K562 (cell line): Measurements from ENCODE around the gene CABP5. TPM values are rescaled to one million over a fixed set of nuclear protein-coding genes. Genes with fewer than 3 reads are reported as not detected.

ENCODE experiments used
- polyA plus RNA-seq, 8 experiments: library from polyadenylated mRNA; depleted of rRNA in 4 of 8; stranded (reverse) in 5 of 8; unstranded in 3 of 8; fragments of >200 nt; fragmentation: Nextera tagmentation in 2 of 8; fragmentation: Illumina TruSeq in 1 of 8; extraction: Ambion mirVana in 2 of 8; extraction: Trizol in 1 of 8; gene quantifications; 2 replicates each; pipeline versions ENCODE4 v1.2.1 to v1.2.3, GENCODE V29; 2011 to 2014; ENCODE audit warnings: inconsistent platforms in 1 of 8, missing spikeins in 1 of 8
- total RNA-seq, 7 experiments: library from RNA; depleted of rRNA in 6 of 7; stranded (reverse); fragments of >200 nt in 6 of 7; fragmentation: Illumina TruSeq in 2 of 7; extraction: Trizol in 2 of 7; gene quantifications; 2 replicates each; pipeline versions ENCODE4 v1.2.1 to v1.2.3, GENCODE V29; 2011 to 2021; ENCODE audit warnings: low replicate concordance in 1 of 7

Gene CABP5
- total and polyA plus RNA-seq, 9 of the 15 experiments (the other 6 are each of a cell fraction or from before 2014, with no cell fraction given), result not detected

Other genes with a start within 250 kb of the CABP5 start
Only the 7 nearest of the 11 such genes appear.
- gene TPRX2, start 184.8 kb downstream of the CABP5 start, total RNA-seq (2014; rRNA removed), result not detected in 2 replicates
- not detected in 2 replicates for gene TPRX2, start 184.8 kb downstream of the CABP5 start, total RNA-seq (2014; rRNA removed; fragmentation: Illumina TruSeq; extraction: Trizol)
- not detected in 2 replicates for gene TPRX2, start 184.8 kb downstream of the CABP5 start, total RNA-seq (2015; rRNA removed; fragmentation: Illumina TruSeq; extraction: Trizol)
- gene TPRX2, start 184.8 kb downstream of the CABP5 start, total RNA-seq (2021), result not detected in 2 replicates
- gene TPRX2, start 184.8 kb downstream of the CABP5 start, polyA plus RNA-seq (2011; rRNA removed), result not detected in 2 replicates
- not detected in 2 replicates for gene TPRX2, start 184.8 kb downstream of the CABP5 start, polyA plus RNA-seq (2014; fragmentation: Illumina TruSeq; extraction: Trizol)
- gene TPRX2, start 184.8 kb downstream of the CABP5 start, polyA plus RNA-seq (2014; fragmentation: Nextera tagmentation; extraction: Ambion mirVana), result not detected
- not detected in 2 replicates for gene TPRX2, start 184.8 kb downstream of the CABP5 start, polyA plus RNA-seq (2014; rRNA removed)
- gene SULT2A1, start 157.8 kb downstream of the CABP5 start, total RNA-seq (2014; rRNA removed), result not detected in 2 replicates
- gene SULT2A1, start 157.8 kb downstream of the CABP5 start, total RNA-seq (2014; rRNA removed; fragmentation: Illumina TruSeq; extraction: Trizol), result not detected in 2 replicates
- gene SULT2A1, start 157.8 kb downstream of the CABP5 start, total RNA-seq (2015; rRNA removed; fragmentation: Illumina TruSeq; extraction: Trizol), result 0.11 and 0.25 TPM in 2 replicates
- gene SULT2A1, start 157.8 kb downstream of the CABP5 start, total RNA-seq (2021), result 0.16 and 0.18 TPM in 2 replicates
- 0.03 and 0.04 TPM in 2 replicates for gene SULT2A1, start 157.8 kb downstream of the CABP5 start, polyA plus RNA-seq (2011; rRNA removed)
- 0.07 TPM in 1 of 2 replicates, not detected in the other for gene SULT2A1, start 157.8 kb downstream of the CABP5 start, polyA plus RNA-seq (2014; fragmentation: Illumina TruSeq; extraction: Trizol)
- gene SULT2A1, start 157.8 kb downstream of the CABP5 start, polyA plus RNA-seq (2014; fragmentation: Nextera tagmentation; extraction: Ambion mirVana), result under 1 TPM in 1 of 2 experiments, not detected in 1; 0.07 TPM
- gene SULT2A1, start 157.8 kb downstream of the CABP5 start, polyA plus RNA-seq (2014; rRNA removed), result not detected in 2 replicates
- not detected in 2 replicates for gene BSPH1, start 51.9 kb downstream of the CABP5 start, total RNA-seq (2014; rRNA removed)
- not detected in 2 replicates for gene BSPH1, start 51.9 kb downstream of the CABP5 start, total RNA-seq (2014; rRNA removed; fragmentation: Illumina TruSeq; extraction: Trizol)
- gene BSPH1, start 51.9 kb downstream of the CABP5 start, total RNA-seq (2015; rRNA removed; fragmentation: Illumina TruSeq; extraction: Trizol), result not detected in 2 replicates
- gene BSPH1, start 51.9 kb downstream of the CABP5 start, total RNA-seq (2021), result not detected in 2 replicates
- not detected in 2 replicates for gene BSPH1, start 51.9 kb downstream of the CABP5 start, polyA plus RNA-seq (2011; rRNA removed)
- gene BSPH1, start 51.9 kb downstream of the CABP5 start, polyA plus RNA-seq (2014; fragmentation: Illumina TruSeq; extraction: Trizol), result not detected in 2 replicates
- gene BSPH1, start 51.9 kb downstream of the CABP5 start, polyA plus RNA-seq (2014; fragmentation: Nextera tagmentation; extraction: Ambion mirVana), result not detected
- not detected in 2 replicates for gene BSPH1, start 51.9 kb downstream of the CABP5 start, polyA plus RNA-seq (2014; rRNA removed)
- not detected in 2 replicates for gene ELSPBP1, start 49.4 kb downstream of the CABP5 start, total RNA-seq (2014; rRNA removed)
- not detected in 2 replicates for gene ELSPBP1, start 49.4 kb downstream of the CABP5 start, total RNA-seq (2014; rRNA removed; fragmentation: Illumina TruSeq; extraction: Trizol)
- not detected in 2 replicates for gene ELSPBP1, start 49.4 kb downstream of the CABP5 start, total RNA-seq (2015; rRNA removed; fragmentation: Illumina TruSeq; extraction: Trizol)
- not detected in 2 replicates for gene ELSPBP1, start 49.4 kb downstream of the CABP5 start, total RNA-seq (2021)
- gene ELSPBP1, start 49.4 kb downstream of the CABP5 start, polyA plus RNA-seq (2011; rRNA removed), result not detected in 2 replicates
- gene ELSPBP1, start 49.4 kb downstream of the CABP5 start, polyA plus RNA-seq (2014; fragmentation: Illumina TruSeq; extraction: Trizol), result not detected in 2 replicates
- not detected for gene ELSPBP1, start 49.4 kb downstream of the CABP5 start, polyA plus RNA-seq (2014; fragmentation: Nextera tagmentation; extraction: Ambion mirVana)
- not detected in 2 replicates for gene ELSPBP1, start 49.4 kb downstream of the CABP5 start, polyA plus RNA-seq (2014; rRNA removed)
- gene PLA2G4C, start 66.7 kb upstream of the CABP5 start, total RNA-seq (2014; rRNA removed), result not detected in 2 replicates
- gene PLA2G4C, start 66.7 kb upstream of the CABP5 start, total RNA-seq (2014; rRNA removed; fragmentation: Illumina TruSeq; extraction: Trizol), result not detected in 2 replicates
- gene PLA2G4C, start 66.7 kb upstream of the CABP5 start, total RNA-seq (2015; rRNA removed; fragmentation: Illumina TruSeq; extraction: Trizol), result not detected in 2 replicates
- 0.35 and 0.38 TPM in 2 replicates for gene PLA2G4C, start 66.7 kb upstream of the CABP5 start, total RNA-seq (2021)
- 0.07 and 0.35 TPM in 2 replicates for gene PLA2G4C, start 66.7 kb upstream of the CABP5 start, polyA plus RNA-seq (2011; rRNA removed)
- 1.9 TPM in 1 of 2 replicates, not detected in the other for gene PLA2G4C, start 66.7 kb upstream of the CABP5 start, polyA plus RNA-seq (2014; fragmentation: Illumina TruSeq; extraction: Trizol)
- gene PLA2G4C, start 66.7 kb upstream of the CABP5 start, polyA plus RNA-seq (2014; fragmentation: Nextera tagmentation; extraction: Ambion mirVana), result not detected
- 0.27 TPM in 1 of 2 replicates, not detected in the other for gene PLA2G4C, start 66.7 kb upstream of the CABP5 start, polyA plus RNA-seq (2014; rRNA removed)
- gene LIG1, start 126.3 kb upstream of the CABP5 start, total RNA-seq (2014; rRNA removed), result 111 and 114 TPM in 2 replicates
- gene LIG1, start 126.3 kb upstream of the CABP5 start, total RNA-seq (2014; rRNA removed; fragmentation: Illumina TruSeq; extraction: Trizol), result 50.7 and 65.3 TPM in 2 replicates
- gene LIG1, start 126.3 kb upstream of the CABP5 start, total RNA-seq (2015; rRNA removed; fragmentation: Illumina TruSeq; extraction: Trizol), result 70.4 and 75.5 TPM in 2 replicates
- gene LIG1, start 126.3 kb upstream of the CABP5 start, total RNA-seq (2021), result 83.0 and 87.6 TPM in 2 replicates
- 49.9 and 74.6 TPM in 2 replicates for gene LIG1, start 126.3 kb upstream of the CABP5 start, polyA plus RNA-seq (2011; rRNA removed)
- gene LIG1, start 126.3 kb upstream of the CABP5 start, polyA plus RNA-seq (2014; fragmentation: Illumina TruSeq; extraction: Trizol), result 71.1 and 75.8 TPM in 2 replicates
- gene LIG1, start 126.3 kb upstream of the CABP5 start, polyA plus RNA-seq (2014; fragmentation: Nextera tagmentation; extraction: Ambion mirVana), result 10 to 100 TPM in 1 of 2 experiments, 1 to 10 TPM in 1; 9.6 to 11.0 TPM
- 82.1 and 101 TPM in 2 replicates for gene LIG1, start 126.3 kb upstream of the CABP5 start, polyA plus RNA-seq (2014; rRNA removed)
- gene ZSWIM9, start 126.6 kb upstream of the CABP5 start, total RNA-seq (2014; rRNA removed), result 0.50 and 0.73 TPM in 2 replicates
- 0.11 and 0.13 TPM in 2 replicates for gene ZSWIM9, start 126.6 kb upstream of the CABP5 start, total RNA-seq (2014; rRNA removed; fragmentation: Illumina TruSeq; extraction: Trizol)
- 0.11 and 0.36 TPM in 2 replicates for gene ZSWIM9, start 126.6 kb upstream of the CABP5 start, total RNA-seq (2015; rRNA removed; fragmentation: Illumina TruSeq; extraction: Trizol)
- gene ZSWIM9, start 126.6 kb upstream of the CABP5 start, total RNA-seq (2021), result 1.4 TPM in 2 replicates
- 0.06 and 0.09 TPM in 2 replicates for gene ZSWIM9, start 126.6 kb upstream of the CABP5 start, polyA plus RNA-seq (2011; rRNA removed)
- gene ZSWIM9, start 126.6 kb upstream of the CABP5 start, polyA plus RNA-seq (2014; fragmentation: Illumina TruSeq; extraction: Trizol), result 0.33 and 0.58 TPM in 2 replicates
- under 1 TPM in 1 of 2 experiments, not detected in 1; 0.04 TPM for gene ZSWIM9, start 126.6 kb upstream of the CABP5 start, polyA plus RNA-seq (2014; fragmentation: Nextera tagmentation; extraction: Ambion mirVana)
- 0.82 and 0.94 TPM in 2 replicates for gene ZSWIM9, start 126.6 kb upstream of the CABP5 start, polyA plus RNA-seq (2014; rRNA removed)